Measurements from ENCODE around the gene CMTM1. TPM values are rescaled to one million over a fixed set of nuclear protein-coding genes. Genes with fewer than 3 reads are reported as not detected.

The CMTM1 gene
- polyA plus RNA-seq, 1 donor (not counting 4 experiments of a cell fraction or from before 2014, with no cell fraction given), result 0.24 TPM

DNA sequence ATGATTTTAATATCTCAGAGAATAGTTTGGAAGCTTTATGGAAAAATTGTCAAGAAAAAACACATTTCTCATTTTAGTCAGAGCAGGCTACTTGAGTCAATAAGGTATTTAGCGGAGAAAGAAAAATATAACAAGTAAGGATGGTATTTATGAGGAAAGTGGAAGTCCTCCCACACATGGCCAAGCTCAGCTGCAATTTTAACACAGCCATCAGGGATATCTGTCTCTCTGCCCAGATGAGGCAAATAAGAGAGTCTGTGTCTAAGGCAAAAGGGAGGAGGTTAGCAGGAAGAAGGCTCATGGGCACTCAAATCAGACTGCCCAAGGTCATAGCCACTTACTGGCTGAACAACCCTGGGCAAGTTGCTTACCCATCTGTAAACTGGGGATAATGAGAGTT is 7.8 kb downstream of the CMTM1 start:
- DNase-seq (ENCODE audit: low read depth, low spot score), result no peak
- dilution Hi-C loops (cut with MboI; ENCODE audit: extremely low pct_ligation_motif_present, low sequenced_read_pairs), result no loop called here
- Histone ChIP-seq H3K4me1 (ENCODE audit: control insufficient read depth, extremely low read depth, insufficient read depth, low read length) (peaks cover 11% of the 10 kb centered on the region), H3K4me3 (ENCODE audit: control insufficient read depth in 2 of 3, extremely low read depth in 1 of 3, insufficient read depth in 2 of 3, low read depth in 1 of 3, low read length in 3 of 3) (no peak overlapping the region), H2AFZ (ENCODE audit: control insufficient read depth, low read length) (no peak overlapping the region), H3K79me2 (ENCODE audit: control insufficient read depth, insufficient read depth, low read length) (no peaks in the 10 kb centered on the region), H3K9ac (ENCODE audit: control insufficient read depth, extremely low read depth, insufficient read depth, low read length) (no peak overlapping the region), H3K9me3 (ENCODE audit: control insufficient read depth, low read depth, low read length) (no peaks in the 10 kb centered on the region), H3K36me3 (ENCODE audit: control insufficient read depth in 2 of 2, extremely low read depth in 1 of 2, insufficient read depth in 2 of 2, low read length in 2 of 2) (no peaks in the 10 kb centered on the region), H4K20me1 (ENCODE audit: control insufficient read depth, extremely low read depth, insufficient read depth, low read length) (no peaks in the 10 kb centered on the region), H3K9me1 (ENCODE audit: control insufficient read depth, extremely low read depth, insufficient read depth, low read length) (no peaks in the 10 kb centered on the region), H3K27me3 (ENCODE audit: control insufficient read depth, extremely low read depth, insufficient read depth, low read length) (peaks cover 16% of the 10 kb centered on the region), H3K27ac (ENCODE audit: control insufficient read depth, insufficient read depth, low read length) (no peak overlapping the region), H3K4me2 (ENCODE audit: control insufficient read depth, extremely low read depth, insufficient read depth, low read depth, low read length) (no peak overlapping the region)
- TF ChIP-seq, protein P1, sequence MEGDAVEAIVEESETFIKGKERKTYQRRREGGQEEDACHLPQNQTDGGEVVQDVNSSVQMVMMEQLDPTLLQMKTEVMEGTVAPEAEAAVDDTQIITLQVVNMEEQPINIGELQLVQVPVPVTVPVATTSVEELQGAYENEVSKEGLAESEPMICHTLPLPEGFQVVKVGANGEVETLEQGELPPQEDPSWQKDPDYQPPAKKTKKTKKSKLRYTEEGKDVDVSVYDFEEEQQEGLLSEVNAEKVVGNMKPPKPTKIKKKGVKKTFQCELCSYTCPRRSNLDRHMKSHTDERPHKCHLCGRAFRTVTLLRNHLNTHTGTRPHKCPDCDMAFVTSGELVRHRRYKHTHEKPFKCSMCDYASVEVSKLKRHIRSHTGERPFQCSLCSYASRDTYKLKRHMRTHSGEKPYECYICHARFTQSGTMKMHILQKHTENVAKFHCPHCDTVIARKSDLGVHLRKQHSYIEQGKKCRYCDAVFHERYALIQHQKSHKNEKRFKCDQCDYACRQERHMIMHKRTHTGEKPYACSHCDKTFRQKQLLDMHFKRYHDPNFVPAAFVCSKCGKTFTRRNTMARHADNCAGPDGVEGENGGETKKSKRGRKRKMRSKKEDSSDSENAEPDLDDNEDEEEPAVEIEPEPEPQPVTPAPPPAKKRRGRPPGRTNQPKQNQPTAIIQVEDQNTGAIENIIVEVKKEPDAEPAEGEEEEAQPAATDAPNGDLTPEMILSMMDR (optimal IDR thresholded peaks at IDR 0.05 in 1 of 3, IDR thresholded peaks at IDR 0.05 in 1 of 3, conservative IDR thresholded peaks at IDR 0.05 in 1 of 3; ENCODE audit: extremely low read depth in 1 of 3, insufficient read depth in 2 of 3, low read length in 3 of 3), result no peak
- no peak for TF ChIP-seq EZH2 (IDR thresholded peaks at IDR 0.05; ENCODE audit: low read length)
- no peak for FAIRE-seq

DNA sequence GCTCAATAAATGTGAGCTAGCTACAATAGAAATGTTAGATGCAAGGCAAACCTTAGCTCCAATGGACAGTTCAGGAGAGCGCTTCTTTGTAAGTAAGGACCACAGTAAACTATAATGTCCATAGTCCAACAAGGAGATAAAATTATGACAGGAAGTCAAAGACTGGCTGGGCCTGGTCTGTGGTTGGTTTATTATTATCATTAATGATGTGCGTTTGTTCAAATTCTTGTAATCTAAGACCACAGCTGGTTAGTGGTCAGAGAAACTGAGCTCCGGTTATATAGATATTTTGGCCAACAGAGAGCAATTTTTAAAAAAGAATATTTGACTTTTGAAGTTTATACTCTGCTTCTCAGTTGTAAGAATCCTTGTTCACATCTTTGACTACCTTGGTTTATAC is 8.3 kb downstream of the CMTM1 start:
- DNase-seq (ENCODE audit: low read depth, low spot score) (no peak), FAIRE-seq (no peak)
- no peak overlapping the region for H3K27ac ChIP-seq (ENCODE audit: control insufficient read depth, insufficient read depth, low read length)
- no peaks in the 10 kb centered on the region for H3K36me3 ChIP-seq (ENCODE audit: control insufficient read depth in 2 of 2, extremely low read depth in 1 of 2, insufficient read depth in 2 of 2, low read length in 2 of 2)
- no peaks in the 10 kb centered on the region for H3K9me1 ChIP-seq (ENCODE audit: control insufficient read depth, extremely low read depth, insufficient read depth, low read length)
- peaks cover 7% of the 10 kb centered on the region for H3K4me1 ChIP-seq (ENCODE audit: control insufficient read depth, extremely low read depth, insufficient read depth, low read length)
- TF ChIP-seq, protein P1 (optimal IDR thresholded peaks at IDR 0.05 in 1 of 3, IDR thresholded peaks at IDR 0.05 in 1 of 3, conservative IDR thresholded peaks at IDR 0.05 in 1 of 3; ENCODE audit: extremely low read depth in 1 of 3, insufficient read depth in 2 of 3, low read length in 3 of 3), result no peak
- no peak for TF ChIP-seq EZH2 (IDR thresholded peaks at IDR 0.05; ENCODE audit: low read length)
- no peak overlapping the region for H3K9ac ChIP-seq (ENCODE audit: control insufficient read depth, extremely low read depth, insufficient read depth, low read length)
- dilution Hi-C loops (cut with MboI; ENCODE audit: extremely low pct_ligation_motif_present, low sequenced_read_pairs), result no loop called here
- peaks cover 21% of the 10 kb centered on the region for H3K27me3 ChIP-seq (ENCODE audit: control insufficient read depth, extremely low read depth, insufficient read depth, low read length)
- no peaks in the 10 kb centered on the region for H3K79me2 ChIP-seq (ENCODE audit: control insufficient read depth, insufficient read depth, low read length)
- no peaks in the 10 kb centered on the region for H3K9me3 ChIP-seq (ENCODE audit: control insufficient read depth, low read depth, low read length)
- no peak overlapping the region for H3K4me3 ChIP-seq (ENCODE audit: control insufficient read depth in 2 of 3, extremely low read depth in 1 of 3, insufficient read depth in 2 of 3, low read depth in 1 of 3, low read length in 3 of 3)
- no peak overlapping the region for H3K4me2 ChIP-seq (ENCODE audit: control insufficient read depth, extremely low read depth, insufficient read depth, low read depth, low read length)
- H4K20me1 ChIP-seq (ENCODE audit: control insufficient read depth, extremely low read depth, insufficient read depth, low read length), result no peaks in the 10 kb centered on the region
- no peak overlapping the region for H2AFZ ChIP-seq (ENCODE audit: control insufficient read depth, low read length)
